Mesothelial cell of epicardium (in vitro differentiated cells): ENCODE measurements around the gene NTRK3. TPM values are rescaled to one million over a fixed set of nuclear protein-coding genes. Genes with fewer than 3 reads are reported as not detected.

Experiments used
- DNase-seq, 2 experiments: peaks; one replicate each; pipeline ENCODE4 v3.0.0; 2021; ENCODE audit warnings: low spot score in 2 of 2; ENCODE audit not compliant: unreplicated experiment in 2 of 2
- H3K27ac Mint-ChIP-seq: 2 replicates; pipeline ENCODE4 v1.8.0; 2021; ENCODE audit warnings: mixed read lengths
- H3K27me3 Mint-ChIP-seq: 2 replicates; pipeline ENCODE4 v1.8.0; 2021; ENCODE audit warnings: low read depth, mixed read lengths
- H3K36me3 Mint-ChIP-seq: 2 replicates; pipeline ENCODE4 v1.8.0; 2021; ENCODE audit warnings: mixed read lengths
- H3K4me1 Mint-ChIP-seq: 2 replicates; pipeline ENCODE4 v1.8.0; 2021; ENCODE audit warnings: mixed read lengths
- H3K4me3 Mint-ChIP-seq: 2 replicates; pipeline ENCODE4 v1.8.0; 2021; ENCODE audit warnings: mild to moderate bottlenecking, moderate library complexity, mixed read lengths
- H3K9me3 Mint-ChIP-seq: 2 replicates; pipeline ENCODE4 v1.8.0; 2021; ENCODE audit warnings: mixed read lengths
- CTCF ChIP-seq: fragments of 200-600 bp; sonication (generic); IDR thresholded peaks from one replicate; pipeline ENCODE4 v1.5.0; 2021; ENCODE audit warnings: antibody characterized with exemption; ENCODE audit not compliant: unreplicated experiment
- total RNA-seq: library from RNA; stranded (reverse); gene quantifications from 3 replicates; pipeline ENCODE4 v1.2.1, GENCODE V29; 2021

The NTRK3 gene
- total RNA-seq, 1 donor from 2014 or later, result 2.1 TPM

- no peak for DNase-seq
- Mint-ChIP-seq H3K27me3 (peaks cover 26% of the 10 kb centered on the region), H3K27ac (no peak overlapping the region), H3K4me3 (no peak overlapping the region), H3K4me1 (no peaks in the 10 kb centered on the region), H3K9me3 (no peaks in the 10 kb centered on the region), H3K36me3 (no peaks in the 10 kb centered on the region)
- no peak for TF ChIP-seq CTCF
Observed at GRCh38 chr15:88046576-88047129, 209.9 kb downstream of the NTRK3 start.

GRCh38 chr15:88043396-88043795 lies 213.1 kb downstream of the NTRK3 start:
- no peaks in the 10 kb centered on the region for H3K4me1 Mint-ChIP-seq
- H3K4me3 Mint-ChIP-seq, result no peak overlapping the region
- DNase-seq, result no peak
- H3K27ac Mint-ChIP-seq, result no peak overlapping the region
- no peaks in the 10 kb centered on the region for H3K9me3 Mint-ChIP-seq
- H3K36me3 Mint-ChIP-seq, result no peaks in the 10 kb centered on the region
- TF ChIP-seq CTCF, result no peak
- peaks cover 37% of the 10 kb centered on the region for H3K27me3 Mint-ChIP-seq

- Mint-ChIP-seq H3K27me3 (peaks cover 46% of the 10 kb centered on the region), H3K4me3 (no peak overlapping the region), H3K27ac (no peak overlapping the region), H3K36me3 (no peaks in the 10 kb centered on the region), H3K9me3 (no peaks in the 10 kb centered on the region), H3K4me1 (no peaks in the 10 kb centered on the region)
- DNase-seq, result no peak
- no peak for TF ChIP-seq CTCF
Observed at GRCh38 chr15:88042047-88042446, 214.5 kb downstream of the NTRK3 start.

- H3K36me3 Mint-ChIP-seq, result no peaks in the 10 kb centered on the region
- no peak for TF ChIP-seq CTCF
- no peak overlapping the region for H3K4me3 Mint-ChIP-seq
- H3K9me3 Mint-ChIP-seq, result no peaks in the 10 kb centered on the region
- peaks cover 5% of the 10 kb centered on the region for H3K4me1 Mint-ChIP-seq
- H3K27me3 Mint-ChIP-seq, result peaks cover 53% of the 10 kb centered on the region
- DNase-seq, result no peak
- no peak overlapping the region for H3K27ac Mint-ChIP-seq
Observed at GRCh38 chr15:88040516-88040915, 216.0 kb downstream of the NTRK3 start.

- TF ChIP-seq CTCF, result no peak
- Mint-ChIP-seq H3K36me3 (no peaks in the 10 kb centered on the region), H3K4me1 (peaks cover 5% of the 10 kb centered on the region), H3K9me3 (no peaks in the 10 kb centered on the region), H3K27ac (no peak overlapping the region), H3K27me3 (peaks cover 67% of the 10 kb centered on the region), H3K4me3 (no peak overlapping the region)
- no peak for DNase-seq
Observed at GRCh38 chr15:88038261-88038660, 218.3 kb downstream of the NTRK3 start.

- Mint-ChIP-seq H3K9me3 (no peaks in the 10 kb centered on the region), H3K36me3 (no peaks in the 10 kb centered on the region), H3K4me3 (peak overlapping the region; percentile 2), H3K27ac (no peak overlapping the region), H3K4me1 (peaks cover 5% of the 10 kb centered on the region), H3K27me3 (peaks cover 62% of the 10 kb centered on the region)
- TF ChIP-seq CTCF, result no peak
- DNase-seq, result no peak
Observed at GRCh38 chr15:88036154-88036839, 220.2 kb downstream of the NTRK3 start.
